IMR-90 (cell line): ENCODE results near the gene MAT2A. TPM values are rescaled to one million over a fixed set of nuclear protein-coding genes. Genes with fewer than 3 reads are reported as not detected.
A peak's percentile ranks its signal among the peaks of the same experiment; 100 is the strongest.

Experiments
- ATAC-seq: fragments of 200-7000 bp; cut with Tn5 transposase; 2 replicates; pipeline ENCODE4 v1.9.1; 2020; ENCODE audit warnings: low read depth, mild to moderate bottlenecking, moderate library complexity
- BruUV-seq: library from RNA; stranded (reverse); fragments of 400-500 nt; replicated peaks from 2 replicates; lab custom pipeline; 2021; lab: Mats Ljungman, UMichigan
- CTCF ChIA-PET: fragments of 300-600 bp; formaldehyde crosslinking; extraction: SDS; loops from one replicate; lab custom pipeline; 2021; ENCODE audit warnings: antibody characterized with exemption; lab: Yijun Ruan, JAX
- POLR2A ChIA-PET: fragments of 300-600 bp; sonication (Branson Sonifier 250); formaldehyde crosslinking; loops from one replicate; lab custom pipeline; 2022; ENCODE audit warnings: antibody characterized with exemption; ENCODE audit not compliant: unreplicated experiment; lab: Charles Lee
- DNase-seq: peaks from one replicate; pipeline ENCODE4 v3.0.0; 2013
- H2AFZ ChIP-seq: replicated peaks from 2 replicates; pipeline ENCODE3; 2013; ENCODE audit warnings: low read length, mild to moderate bottlenecking; ENCODE audit not compliant: poor library complexity
- H2AK5ac ChIP-seq: 2 replicates; pipeline ENCODE4 v1.6.1; 2013; ENCODE audit warnings: low read depth, low read length, inconsistent platforms
- H2AK9ac ChIP-seq: replicated peaks from 2 replicates; pipeline ENCODE3; 2013; ENCODE audit warnings: mild to moderate bottlenecking, low read depth, low read length, moderate library complexity; ENCODE audit not compliant: poor library complexity
- H2BK120ac ChIP-seq: 2 replicates; pipeline ENCODE4 v1.6.1; 2013; ENCODE audit warnings: low read depth, low read length, inconsistent platforms
- H2BK15ac ChIP-seq: 3 replicates; pipeline ENCODE4 v1.6.1; 2013; ENCODE audit warnings: low read depth, low read length, inconsistent platforms
- H2BK20ac ChIP-seq: 2 replicates; pipeline ENCODE4 v1.6.1; 2013; ENCODE audit warnings: low read depth, mild to moderate bottlenecking, inconsistent platforms, low read length, moderate library complexity
- H2BK5ac ChIP-seq: 2 replicates; pipeline ENCODE4 v1.6.1; 2013; ENCODE audit warnings: mild to moderate bottlenecking, low read depth, low read length, inconsistent platforms; ENCODE audit not compliant: poor library complexity, severe bottlenecking
- H3K14ac ChIP-seq: replicated peaks from 2 replicates; pipeline ENCODE4 v1.6.1; 2013; ENCODE audit warnings: low read depth, low read length, inconsistent platforms
- H3K18ac ChIP-seq: 2 replicates; pipeline ENCODE4 v1.6.1; 2013; ENCODE audit warnings: low read depth, low read length, control low read depth
- H3K23ac ChIP-seq: 2 replicates; pipeline ENCODE4 v1.6.1; 2013; ENCODE audit warnings: low read depth, low read length, inconsistent platforms
- H3K27ac ChIP-seq: 2 replicates; pipeline ENCODE4 v1.5.1; 2013; ENCODE audit warnings: mild to moderate bottlenecking, control low read depth, low read length; ENCODE audit not compliant: insufficient read depth
- H3K27me3 ChIP-seq: 2 replicates; pipeline ENCODE4 v1.6.1; 2013; ENCODE audit warnings: low read length; ENCODE audit not compliant: control insufficient read depth, insufficient read depth
- H3K36me3 ChIP-seq: 2 replicates; pipeline ENCODE4 v1.6.1; 2013; ENCODE audit warnings: low read length, mixed read lengths; ENCODE audit not compliant: control insufficient read depth, insufficient read depth
- H3K4ac ChIP-seq: 2 replicates; pipeline ENCODE4 v1.6.1; 2013; ENCODE audit warnings: low read depth, low read length, inconsistent platforms
- H3K4me1 ChIP-seq: 2 replicates; pipeline ENCODE4 v1.6.1; 2013; ENCODE audit warnings: low read length, mixed read lengths; ENCODE audit not compliant: control insufficient read depth, insufficient read depth
- H3K4me2 ChIP-seq: 2 replicates; pipeline ENCODE4 v1.6.1; 2013; ENCODE audit warnings: low read depth, mild to moderate bottlenecking, control low read depth, low read length, moderate library complexity
- H3K4me3 ChIP-seq: 2 replicates; pipeline ENCODE4 v1.5.1; 2013; ENCODE audit warnings: low read depth, mild to moderate bottlenecking, control low read depth, low read length, moderate library complexity; ENCODE audit not compliant: insufficient read depth
- H3K56ac ChIP-seq: 2 replicates; pipeline ENCODE4 v1.6.1; 2013; ENCODE audit warnings: low read length, inconsistent platforms; ENCODE audit not compliant: insufficient read depth; ENCODE audit errors: extremely low read depth
- H3K79me1 ChIP-seq, 2 experiments: 2 replicates each; pipeline ENCODE4 v1.6.1; 2013; ENCODE audit warnings: low read length in 2 of 2, inconsistent platforms in 1 of 2, low read depth in 1 of 2
- H3K9ac ChIP-seq: 2 replicates; pipeline ENCODE4 v1.6.1; 2013; ENCODE audit warnings: low read depth, low read length, control low read depth
- H3K9me1 ChIP-seq: 2 replicates; pipeline ENCODE4 v1.6.1; 2013; ENCODE audit warnings: low read length, inconsistent platforms; ENCODE audit not compliant: insufficient read depth
- H3K9me3 ChIP-seq: 2 replicates; pipeline ENCODE4 v1.6.1; 2013; ENCODE audit warnings: low read length; ENCODE audit not compliant: control insufficient read depth, insufficient read depth
- H4K20me1 ChIP-seq: 2 replicates; pipeline ENCODE4 v1.6.1; 2013; ENCODE audit warnings: low read length, inconsistent platforms; ENCODE audit not compliant: insufficient read depth
- H4K5ac ChIP-seq: 2 replicates; pipeline ENCODE4 v1.6.1; 2013; ENCODE audit warnings: mild to moderate bottlenecking, low read depth, low read length, control low read depth
- H4K8ac ChIP-seq, 2 experiments: 2 replicates each; pipeline ENCODE4 v1.6.1; 2013; ENCODE audit warnings: low read depth in 2 of 2, low read length in 2 of 2, control low read depth in 1 of 2, inconsistent platforms in 1 of 2
- H4K91ac ChIP-seq: 2 replicates; pipeline ENCODE4 v1.6.1; 2013; ENCODE audit warnings: low read depth, low read length, inconsistent platforms; ENCODE audit not compliant: insufficient read depth
- BHLHE40 ChIP-seq: fragments of 150-350 bp; IDR thresholded peaks from 2 replicates; pipeline ENCODE4 v1.6.1; 2016; ENCODE audit warnings: mild to moderate bottlenecking, low read depth, low read length
- CEBPB ChIP-seq: IDR thresholded peaks from 2 replicates; pipeline ENCODE4 v1.6.1; 2012; ENCODE audit warnings: low read depth, low read length, improper control_type of control experiment
- CHD1 ChIP-seq: IDR thresholded peaks from 2 replicates; pipeline ENCODE4 v1.6.1; 2012; ENCODE audit warnings: low read depth, low read length, improper control_type of control experiment
- CTCF ChIP-seq: conservative IDR thresholded peaks from 2 replicates; pipeline ENCODE4 v1.5.1; 2012; ENCODE audit warnings: mild to moderate bottlenecking, low read depth, low read length, improper control_type of control experiment
- ELK1 ChIP-seq: fragments of 150-350 bp; IDR thresholded peaks from 2 replicates; pipeline ENCODE4 v1.6.1; 2016; ENCODE audit warnings: low read depth, mild to moderate bottlenecking, low read length, moderate library complexity, borderline replicate concordance
- FOS ChIP-seq: fragments of 150-350 bp; IDR thresholded peaks from 2 replicates; pipeline ENCODE4 v1.6.1; 2016; ENCODE audit warnings: low read depth, low read length
- MAFK ChIP-seq: IDR thresholded peaks from 2 replicates; pipeline ENCODE4 v1.6.1; 2012; ENCODE audit warnings: low read depth, low read length, improper control_type of control experiment
- MAZ ChIP-seq: IDR thresholded peaks from 2 replicates; pipeline ENCODE4 v1.6.1; 2012; ENCODE audit warnings: low read depth, mild to moderate bottlenecking, low read length, improper control_type of control experiment, moderate library complexity, borderline replicate concordance
- MXI1 ChIP-seq: IDR thresholded peaks from 2 replicates; pipeline ENCODE4 v1.6.1; 2012; ENCODE audit warnings: low read depth, mild to moderate bottlenecking, low read length, moderate library complexity, borderline replicate concordance
- NFE2L2 ChIP-seq: fragments of 150-350 bp; IDR thresholded peaks from 2 replicates; pipeline ENCODE4 v1.6.1; 2016; ENCODE audit warnings: low read depth, mild to moderate bottlenecking, low read length
- POLR2A ChIP-seq: IDR thresholded peaks from 2 replicates; pipeline ENCODE4 v1.6.1; 2012; ENCODE audit warnings: mild to moderate bottlenecking, low read depth, low read length
- RAD21 ChIP-seq: IDR thresholded peaks from 2 replicates; pipeline ENCODE4 v1.6.1; 2012; ENCODE audit warnings: low read length, improper control_type of control experiment
- RCOR1 ChIP-seq: IDR thresholded peaks from 2 replicates; pipeline ENCODE4 v1.6.1; 2012; ENCODE audit warnings: mild to moderate bottlenecking, low read length, improper control_type of control experiment; ENCODE audit not compliant: insufficient replicate concordance
- RFX5 ChIP-seq: IDR thresholded peaks from 2 replicates; pipeline ENCODE4 v1.8.0; 2012; ENCODE audit warnings: low read depth, mild to moderate bottlenecking, low read length, moderate library complexity
- SMC3 ChIP-seq: fragments of 150-350 bp; IDR thresholded peaks from 2 replicates; pipeline ENCODE4 v1.6.1; 2016; ENCODE audit warnings: low read depth, mild to moderate bottlenecking, antibody characterized with exemption, low read length, moderate library complexity
- USF2 ChIP-seq: fragments of 150-350 bp; IDR thresholded peaks from 2 replicates; pipeline ENCODE4 v1.6.1; 2017; ENCODE audit warnings: mild to moderate bottlenecking, antibody characterized with exemption, low read length, low read depth
- WGBS, 2 experiments: methylation state at CpG; one replicate each; pipeline versions ENCODE4 v1.1.5 to v1.1.7; 2013; ENCODE audit warnings: missing lambda C conversion rate in 2 of 2; ENCODE audit not compliant: insufficient read length in 1 of 2; ENCODE audit errors: extremely low coverage in 2 of 2; 5-methylcytosine and 5-hydroxymethylcytosine counted together
- dilution Hi-C: fragments of 300-500 bp; cut with HindIII; formaldehyde crosslinking; loops from one replicate; pipeline ENCODE4 v1.14.3; 2018; ENCODE audit warnings: low sequenced_read_pairs; ENCODE audit not compliant: unreplicated experiment
- in situ Hi-C: fragments of 300-500 bp; cut with MboI; formaldehyde crosslinking; loops from 3 replicates; pipeline ENCODE4 v1.14.3; 2019; ENCODE audit warnings: low sequenced_read_pairs, inconsistent platforms, mixed read lengths
- intact Hi-C: fragments of 100-400 bp; cut with micrococcal nuclease; formaldehyde crosslinking; loops from 2 replicates; pipeline ENCODE4 v1.10.0; 2022
- polyA plus RNA-seq, 3 experiments: library from polyadenylated mRNA; depleted of rRNA; stranded (reverse); fragments of >200 nt; gene quantifications; 2 replicates each; pipeline ENCODE4 v1.2.3, GENCODE V29; 2012; ENCODE audit warnings: low replicate concordance in 1 of 3
- total RNA-seq: library from RNA; depleted of rRNA; stranded (reverse); fragments of >200 nt; gene quantifications from 2 replicates; pipeline ENCODE4 v1.2.3, GENCODE V29; 2012

The MAT2A gene
- total and polyA plus RNA-seq, 2 of the 4 experiments (the other 2 are of a cell fraction) = 94.1 to 223 TPM

- no peak overlapping the region for H4K5ac ChIP-seq
- H4K91ac ChIP-seq = no peak overlapping the region
- no peak overlapping the region for H2BK5ac ChIP-seq
- H3K79me1 ChIP-seq = peaks cover 19 to 55% of the 10 kb centered on the region in 2 experiments
- no CpG with 5 or more reads among the region's 1 CpG for whole genome bisulfite sequencing, 2 experiments
- H2BK120ac ChIP-seq = no peak overlapping the region
- no peak overlapping the region for H3K14ac ChIP-seq
- CTCF ChIA-PET = no interaction called here
- no peaks in the 10 kb centered on the region for H3K27me3 ChIP-seq
- H3K9me1 ChIP-seq = peaks cover 8% of the 10 kb centered on the region; the same call in 1 of the 2 replicates
- peaks cover 3% of the 10 kb centered on the region; the same call in 1 of the 2 replicates for H3K4me1 ChIP-seq
- H3K36me3 ChIP-seq = peaks cover 26% of the 10 kb centered on the region
- in situ Hi-C loops (loop anchor here (10.0 kb wide), 1 partner anchor 493 kb away; no protein-coding TSS in a partner anchor), intact Hi-C loops (no loop called here), dilution Hi-C loops (no loop called here)
- H4K20me1 ChIP-seq = no peaks in the 10 kb centered on the region
- no peak overlapping the region for H2AFZ ChIP-seq
- no peak overlapping the region for H3K27ac ChIP-seq
- no TSS peak for BruUV-seq
- TF ChIP-seq ELK1 (no peak), MXI1 (no peak), MAZ (no peak), RFX5 (no peak), USF2 (no peak), RAD21 (no peak), FOS (no peak), CTCF (no peak), BHLHE40 (no peak), SMC3 (no peak), RCOR1 (no peak), CHD1 (no peak), POLR2A (no peak), MAFK (no peak), NFE2L2 (no peak), CEBPB (no peak)
- H4K8ac ChIP-seq = no peak overlapping the region
- no peaks in the 10 kb centered on the region for H3K9me3 ChIP-seq
- H3K23ac ChIP-seq = no peak overlapping the region; the same call in 1 of the 2 replicates
- H3K4ac ChIP-seq = no peak overlapping the region
- no peak for DNase-seq
- no peak overlapping the region for H3K4me3 ChIP-seq
- H2AK5ac ChIP-seq = no peak overlapping the region
- no peak overlapping the region for H2BK15ac ChIP-seq
- ATAC-seq = no peak
- H2AK9ac ChIP-seq = peak overlapping the region; percentile 53
- POLR2A ChIA-PET = no interaction called here
- no peak overlapping the region for H3K4me2 ChIP-seq
- no peak overlapping the region for H3K18ac ChIP-seq
- H3K9ac ChIP-seq = no peak overlapping the region
- H2BK20ac ChIP-seq = no peak overlapping the region
- no peak overlapping the region for H3K56ac ChIP-seq
Observed at GRCh38 chr2:85558160-85558559, 19.2 kb downstream of the MAT2A start.
